GM12878 (cell line): ENCODE measurements around the gene ENDOV. TPM values are rescaled to one million over a fixed set of nuclear protein-coding genes. Genes with fewer than 3 reads are reported as not detected.

ENCODE experiments used
- ATAC-seq: fragments of 200-7000 bp; cut with Tn5 transposase; 3 replicates; pipeline ENCODE4 v1.9.1; 2020; ENCODE audit warnings: mild to moderate bottlenecking, moderate library complexity
- BruUV-seq: library from RNA; stranded (reverse); fragments of 400-500 nt; replicated peaks from 2 replicates; lab custom pipeline; 2021; lab: Mats Ljungman, UMichigan
- CTCF ChIA-PET: fragments of 300-600 bp; sonication (Branson Sonifier 250); formaldehyde crosslinking; extraction: SDS; loops from one replicate; lab custom pipeline; 2021; ENCODE audit warnings: inconsistent platforms; lab: Yijun Ruan, JAX
- POLR2A ChIA-PET: fragments of 350-600 bp; formaldehyde crosslinking; extraction: SDS; loops from one replicate; lab custom pipeline; 2021; ENCODE audit warnings: inconsistent platforms; lab: Charles Lee
- RAD21 ChIA-PET: fragments of 300-600 bp; sonication (Branson Sonifier 250); formaldehyde crosslinking; loops from one replicate; lab custom pipeline; 2023; ENCODE audit warnings: antibody characterized with exemption; ENCODE audit not compliant: unreplicated experiment; lab: Charles Lee
- SMC1A ChIA-PET: fragments of 300-600 bp; sonication (Branson Sonifier 250); formaldehyde crosslinking; loops from one replicate; lab custom pipeline; 2023; ENCODE audit not compliant: unreplicated experiment, uncharacterized antibody; lab: Charles Lee
- DNase-seq: peaks from one replicate; pipeline ENCODE4 v3.0.0-alpha.2; 2011; ENCODE audit warnings: low read depth, low spot score
- FAIRE-seq: peaks from 3 replicates; lab custom pipeline; 2011; peaks lifted over from hg19 to GRCh38; lab: Jason Lieb, UNC
- H2AFZ ChIP-seq: 2 replicates; pipeline ENCODE4 v1.6.0; 2011; ENCODE audit warnings: low read depth, low read length, control low read depth; ENCODE audit not compliant: control insufficient read depth
- H3K27ac ChIP-seq: 2 replicates; pipeline ENCODE4 v1.5.1; 2011; ENCODE audit warnings: control low read depth; ENCODE audit not compliant: control insufficient read depth, insufficient read depth
- H3K27me3 ChIP-seq, 2 experiments: replicated peaks in 1 of 2; 2 replicates each; pipeline versions ENCODE4 v1.6.0 to v1.6.1; 2011; ENCODE audit warnings: low read length in 1 of 2; ENCODE audit not compliant: control insufficient read depth in 2 of 2, insufficient read depth in 2 of 2
- H3K36me3 ChIP-seq, 2 experiments: 2 replicates each; pipeline ENCODE4 v1.5.1; 2011; ENCODE audit warnings: low read length in 1 of 2; ENCODE audit not compliant: control insufficient read depth in 2 of 2, insufficient read depth in 2 of 2
- H3K4me1 ChIP-seq: 2 replicates; pipeline ENCODE4 v1.6.1; 2011; ENCODE audit warnings: mild to moderate bottlenecking, low read length, moderate library complexity, mixed read lengths; ENCODE audit not compliant: control insufficient read depth, insufficient read depth
- H3K4me2 ChIP-seq: 2 replicates; pipeline ENCODE4 v1.6.0; 2011; ENCODE audit warnings: control low read depth; ENCODE audit not compliant: control insufficient read depth, insufficient read depth
- H3K4me3 ChIP-seq: fragments of 200-600 bp; sonication (generic); 2 replicates; pipeline ENCODE4 v1.5.1; 2016
- H3K79me2 ChIP-seq: 2 replicates; pipeline ENCODE4 v1.6.0; 2011; ENCODE audit warnings: low read length; ENCODE audit not compliant: control insufficient read depth, insufficient read depth
- H3K9ac ChIP-seq: 2 replicates; pipeline ENCODE4 v1.8.0; 2011; ENCODE audit warnings: low read length, control low read depth, mixed read lengths; ENCODE audit not compliant: control insufficient read depth, insufficient read depth
- H3K9me3 ChIP-seq: replicated peaks from 3 replicates; pipeline ENCODE4 v1.5.1; 2011; ENCODE audit warnings: mild to moderate bottlenecking, low read length; ENCODE audit not compliant: control insufficient read depth, insufficient read depth
- H4K20me1 ChIP-seq: 2 replicates; pipeline ENCODE4 v1.6.0; 2011; ENCODE audit not compliant: control insufficient read depth, insufficient read depth
- ATF3 ChIP-seq: IDR thresholded peaks from 2 replicates; pipeline ENCODE4 v1.6.1; 2011; ENCODE audit warnings: low read depth, mild to moderate bottlenecking, low read length, moderate library complexity, borderline replicate concordance; ENCODE audit errors: extremely low read depth
- BCL11A ChIP-seq: IDR thresholded peaks from 2 replicates; pipeline ENCODE4 v1.6.1; 2011; ENCODE audit warnings: low read depth, low read length
- FOXM1 ChIP-seq: IDR thresholded peaks from 2 replicates; pipeline ENCODE4 v1.6.1; 2012; ENCODE audit warnings: low read depth, mild to moderate bottlenecking, inconsistent platforms, low read length, moderate library complexity
- HCFC1 ChIP-seq: fragments of 150-350 bp; IDR thresholded peaks from 2 replicates; pipeline ENCODE4 v1.6.1; 2014; ENCODE audit warnings: low read length
- IKZF1 ChIP-seq: fragments of 450-650 bp; conservative IDR thresholded peaks from 2 replicates; pipeline ENCODE4 v1.6.1; 2017; ENCODE audit warnings: antibody characterized with exemption, mild to moderate bottlenecking
- MLLT1 ChIP-seq: fragments of 450-650 bp; IDR thresholded peaks from 2 replicates; pipeline ENCODE4 v1.6.1; 2016; ENCODE audit warnings: mild to moderate bottlenecking
- MTA3 ChIP-seq: IDR thresholded peaks from 2 replicates; pipeline ENCODE4 v1.6.1; 2012; ENCODE audit warnings: low read length, inconsistent platforms, borderline replicate concordance
- NFIC ChIP-seq: IDR thresholded peaks from 2 replicates; pipeline ENCODE4 v1.6.1; 2012; ENCODE audit warnings: low read depth, mild to moderate bottlenecking, inconsistent platforms, low read length, moderate library complexity
- RFX5 ChIP-seq: IDR thresholded peaks from 2 replicates; pipeline ENCODE4 v1.6.1; 2011; ENCODE audit warnings: low read depth, low read length, improper control_type of control experiment
- SKIL ChIP-seq: fragments of 450-650 bp; IDR thresholded peaks from 2 replicates; pipeline ENCODE4 v1.6.1; 2017; ENCODE audit warnings: mild to moderate bottlenecking, low read depth, inconsistent platforms; ENCODE audit not compliant: poor library complexity, severe bottlenecking
- SMC3 ChIP-seq: IDR thresholded peaks from 2 replicates; pipeline ENCODE4 v1.6.1; 2011; ENCODE audit warnings: low read length, improper control_type of control experiment, borderline replicate concordance
- USF1 ChIP-seq: IDR thresholded peaks from 2 replicates; pipeline ENCODE4 v1.6.1; 2011; ENCODE audit warnings: borderline replicate concordance, low read depth, mild to moderate bottlenecking, moderate library complexity, mixed read lengths, low read length; ENCODE audit not compliant: insufficient read depth; ENCODE audit errors: extremely low read length
- ZBTB11 ChIP-seq: fragments of 450-650 bp; formaldehyde crosslinking; IDR thresholded peaks from 2 replicates; pipeline ENCODE4 v1.5.0; 2022; ENCODE audit warnings: mild to moderate bottlenecking, missing genetic modification characterization
- ZNF207 ChIP-seq: fragments of 450-650 bp; IDR thresholded peaks from 2 replicates; pipeline ENCODE4 v1.6.1; 2014; ENCODE audit warnings: antibody characterized with exemption, mild to moderate bottlenecking, borderline replicate concordance
- ZNF384 ChIP-seq: IDR thresholded peaks from 2 replicates; pipeline ENCODE4 v1.6.1; 2012; ENCODE audit warnings: low read depth, mild to moderate bottlenecking, low read length, improper control_type of control experiment, borderline replicate concordance
- WGBS: methylation state at CpG from one replicate; pipeline ENCODE4 v1.1.6; 2016; ENCODE audit warnings: low lambda C conversion rate; ENCODE audit not compliant: insufficient replicate concordance, insufficient coverage; ENCODE audit errors: missing lambda C conversion rate; 5-methylcytosine and 5-hydroxymethylcytosine counted together
- in situ Hi-C: fragments of 300-500 bp; cut with MboI; formaldehyde crosslinking; loops from 9 replicates; pipeline ENCODE4 v1.14.3; 2018; ENCODE audit warnings: mixed read lengths
- intact Hi-C: fragments of 100-400 bp; cut with micrococcal nuclease; formaldehyde crosslinking; loops from one replicate; pipeline ENCODE4 v1.14.2; 2022; ENCODE audit not compliant: unreplicated experiment
- polyA plus RNA-seq, 11 experiments: library from polyadenylated mRNA; depleted of rRNA in 4 of 11; unstranded in 6 of 11; stranded (reverse) in 5 of 11; fragments of >200 nt; fragmentation: Nextera tagmentation in 4 of 11; fragmentation: Illumina TruSeq in 1 of 11; extraction: Ambion mirVana in 4 of 11; extraction: Trizol in 1 of 11; gene quantifications; 1 replicate in 1 of 11; 2 replicates in 10 of 11; pipeline versions ENCODE4 v1.2.1 to v1.2.3, GENCODE V29; 2011 to 2016; ENCODE audit warnings: inconsistent platforms in 2 of 11, missing spikeins in 2 of 11, low read depth in 1 of 11
- total RNA-seq, 4 experiments: library from RNA; depleted of rRNA in 3 of 4; stranded (reverse); fragments of >200 nt in 3 of 4; fragmentation: Illumina TruSeq in 1 of 4; extraction: Trizol in 1 of 4; gene quantifications; 2 replicates each; pipeline versions ENCODE4 v1.2.1 to v1.2.3, GENCODE V29; 2013 to 2021

Gene ENDOV
- total and polyA plus RNA-seq, 10 of the 15 experiments (the other 5 are each of a cell fraction or from before 2014, with no cell fraction given), result 0.63 to 11.9 (median 8.1) TPM

GRCh38 chr17:80376531-80376930, 38.4 kb upstream of the ENDOV start:
- Histone ChIP-seq H4K20me1 (no peaks in the 10 kb centered on the region), H3K27ac (no peak overlapping the region)
- SMC1A ChIA-PET, result no interaction called here
- WGBS, result 100% methylated on average over 4 of the region's 4 CpGs
- FAIRE-seq (no peak), ATAC-seq (no peak)
- TF ChIP-seq NFIC (no peak), MTA3 (no peak), USF1 (no peak), ZNF207 (no peak), MLLT1 (no peak), BCL11A (no peak), FOXM1 (no peak), ATF3 (no peak), SMC3 (no peak), HCFC1 (no peak), IKZF1 (no peak), ZNF384 (no peak), RFX5 (no peak), ZBTB11 (CRISPR knock-in tag) (no peak), SKIL (no peak)
- TF ChIP-seq, all 136 proteins: peak for 0
- BruUV-seq, result no TSS peak
- ChIA-PET POLR2A (no interaction called here), RAD21 (interaction anchor here (0.7 kb wide), 1 partner anchor 456 kb away, joined by 3 read pairs; no protein-coding TSS in a partner anchor), CTCF (interaction anchor here (1.9 kb wide), 1 partner anchor 180 kb away, joined by 7 read pairs; no protein-coding TSS in a partner anchor)
- Histone ChIP-seq H3K4me1 (no peaks in the 10 kb centered on the region), H3K36me3 (peaks cover 40 to 59% of the 10 kb centered on the region in 2 experiments), H3K9ac (no peak overlapping the region), H3K79me2 (no peaks in the 10 kb centered on the region), H3K4me2 (no peak overlapping the region), H3K27me3 (no peaks in the 10 kb centered on the region), H2AFZ (no peak overlapping the region), H3K4me3 (no peak overlapping the region), H3K9me3 (no peaks in the 10 kb centered on the region)
- no peak for DNase-seq
- in situ Hi-C loops, result no loop called here
- intact Hi-C loops, result no loop called here
